Mucosa of rectum (tissue), 2 donors: ENCODE results near the gene CD151.

ENCODE experiments used
- H3K27ac ChIP-seq, 2 donors: one replicate each; pipeline ENCODE4 v1.7.0; 2013; ENCODE audit warnings: inconsistent platforms in 2 of 2, low read depth in 2 of 2, low read length in 2 of 2
- H3K27me3 ChIP-seq, 2 donors: one replicate each; pipeline ENCODE4 v1.7.0; 2013; ENCODE audit warnings: low read length in 2 of 2; ENCODE audit not compliant: control insufficient read depth in 2 of 2, insufficient read depth in 2 of 2
- H3K36me3 ChIP-seq, 2 donors: one replicate each; pipeline ENCODE4 v1.7.0; 2013; ENCODE audit warnings: low read length in 2 of 2; ENCODE audit not compliant: control insufficient read depth in 2 of 2, insufficient read depth in 2 of 2
- H3K4me1 ChIP-seq, 2 donors: one replicate each; pipeline ENCODE4 v1.7.0; 2013; ENCODE audit warnings: low read length in 2 of 2, mild to moderate bottlenecking in 1 of 2; ENCODE audit not compliant: control insufficient read depth in 2 of 2, insufficient read depth in 2 of 2
- H3K4me3 ChIP-seq, 2 donors: one replicate each; pipeline ENCODE4 v1.7.0; 2013; ENCODE audit warnings: low read length in 2 of 2
- H3K9ac ChIP-seq, 2 donors: one replicate each; pipeline ENCODE4 v1.7.0; 2013; ENCODE audit warnings: low read length in 2 of 2, low read depth in 1 of 2, mild to moderate bottlenecking in 1 of 2
- H3K9me3 ChIP-seq, 2 donors: one replicate each; pipeline ENCODE4 v1.7.0; 2013; ENCODE audit warnings: low read length in 2 of 2; ENCODE audit not compliant: control insufficient read depth in 2 of 2
- donor health status: healthy.
- donor health status: Normal muscosa, but diverticular disease.

The CD151 gene

DNA sequence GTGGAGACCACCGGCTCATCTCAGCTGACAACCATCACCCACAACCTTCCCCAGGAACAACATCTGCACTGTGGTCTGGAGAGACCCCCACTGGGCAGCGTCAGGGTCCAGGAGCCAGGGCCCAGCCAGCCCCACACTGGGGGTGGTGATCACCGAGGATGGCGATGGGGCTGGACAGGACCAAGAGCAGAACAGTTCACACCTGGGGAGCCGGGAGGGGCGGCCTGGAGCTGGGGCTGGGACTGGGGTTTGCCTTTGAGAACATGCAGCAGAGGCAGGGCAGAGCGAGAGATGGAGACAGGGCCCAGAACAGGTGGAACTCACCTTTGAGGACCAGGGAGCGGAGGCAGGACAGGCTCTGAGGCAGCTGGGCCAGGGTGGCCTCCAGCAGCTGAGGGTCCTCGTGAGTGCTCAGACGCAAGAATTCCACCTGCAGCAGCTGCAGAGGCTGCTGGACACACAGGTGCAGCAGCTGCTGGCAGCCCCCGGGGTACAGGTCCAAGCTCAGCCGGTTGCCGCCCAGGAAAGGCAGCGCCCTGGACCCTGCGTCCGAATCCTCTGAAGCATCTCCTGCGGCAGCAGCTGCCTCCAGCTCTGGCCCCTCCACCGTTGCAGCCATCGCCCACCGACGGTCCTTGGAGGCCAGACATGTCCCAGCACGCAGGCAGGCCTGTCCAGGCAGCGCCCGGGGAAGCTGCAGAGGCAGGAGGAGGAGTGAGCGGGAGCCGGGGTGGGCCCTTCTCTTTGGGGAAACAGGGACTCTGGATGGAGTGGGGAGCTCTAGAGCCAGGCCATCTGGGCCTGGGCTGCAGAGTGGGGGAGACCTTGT lies 28.8 kb upstream of the CD151 start:
- Histone ChIP-seq H3K4me1 (peaks cover 17 to 25% of the 10 kb centered on the region in 2 donors), H3K9ac (peak overlapping the region; percentile 32 to 68), H3K36me3 (peaks cover 0 to 2% of the 10 kb centered on the region in 2 donors), H3K27me3 (no peaks in the 10 kb centered on the region), H3K9me3 (no peaks in the 10 kb centered on the region), H3K4me3 (peak overlapping the region; percentile 52 to 69), H3K27ac (no peak overlapping the region)

DNA sequence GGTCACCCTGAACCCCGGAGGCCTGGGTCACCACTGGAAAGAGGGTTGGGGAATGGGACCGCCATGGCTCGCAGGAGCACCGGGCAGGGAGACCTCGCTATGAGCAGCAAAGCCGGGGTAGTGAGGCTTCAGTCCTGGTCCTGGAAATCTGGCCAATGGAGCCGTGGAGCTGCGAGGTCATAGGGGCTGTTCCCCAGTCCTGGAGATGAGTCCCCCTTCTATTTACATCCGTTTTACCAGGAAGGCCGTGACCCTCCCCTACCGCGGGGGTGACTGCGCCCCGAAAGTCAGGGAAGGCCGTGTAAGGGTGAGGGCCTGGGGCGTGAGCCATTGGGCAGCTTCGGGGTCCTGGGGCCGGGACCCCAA lies 28.2 kb upstream of the CD151 start:
- no peaks in the 10 kb centered on the region for H3K27me3 ChIP-seq
- peak overlapping the region; percentile 52 to 69 for H3K4me3 ChIP-seq
- H3K36me3 ChIP-seq: peaks cover 0 to 2% of the 10 kb centered on the region in 2 donors
- H3K27ac ChIP-seq: peak overlapping the region; percentile 84 to 91
- no peaks in the 10 kb centered on the region for H3K9me3 ChIP-seq
- peaks cover 17 to 26% of the 10 kb centered on the region in 2 donors for H3K4me1 ChIP-seq
- peak overlapping the region; percentile 32 to 68 for H3K9ac ChIP-seq

DNA sequence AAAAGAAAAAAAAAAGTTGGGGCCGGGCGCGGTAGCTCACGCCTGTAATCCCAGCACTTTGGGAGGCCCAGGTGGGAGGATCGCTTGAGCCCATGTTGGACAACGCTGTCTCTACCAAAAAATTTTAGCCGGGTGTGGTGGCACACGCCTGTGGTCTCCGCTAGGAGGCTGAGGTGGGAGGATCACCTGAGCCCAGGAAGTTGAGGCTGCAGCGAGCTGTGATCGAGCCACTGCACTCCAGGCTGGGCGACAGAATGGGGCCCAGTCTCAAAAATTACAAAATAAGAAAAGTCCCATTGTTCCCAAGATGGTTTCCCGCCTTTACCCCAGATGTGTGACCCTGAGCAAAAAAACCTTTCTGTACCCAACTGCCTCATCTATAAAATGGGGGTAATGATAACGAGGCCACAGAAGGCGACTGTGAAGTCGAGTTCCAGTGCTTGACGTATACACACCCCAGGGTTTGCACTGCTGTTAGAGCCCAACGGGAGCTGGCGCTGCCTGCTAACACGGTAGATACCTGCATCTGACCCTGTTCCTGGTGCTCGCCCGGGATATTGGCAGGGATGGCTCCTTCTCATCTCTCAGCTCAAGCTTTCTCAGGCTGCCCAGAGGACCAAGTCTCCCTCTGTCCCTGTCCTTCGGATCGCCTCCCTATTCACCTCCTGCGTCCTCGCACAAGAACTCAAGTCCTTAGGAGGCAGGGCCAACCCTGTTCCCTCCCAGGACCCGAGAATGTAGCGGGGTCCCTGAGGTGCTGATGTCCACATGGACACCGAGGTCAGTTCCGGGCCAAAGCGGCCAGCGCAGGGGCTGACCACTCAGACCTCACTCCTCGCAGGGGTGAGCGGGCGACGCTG lies 24.1 kb upstream of the CD151 start:
- Histone ChIP-seq H3K4me1 (peaks cover 36 to 40% of the 10 kb centered on the region in 2 donors), H3K36me3 (peaks cover 16 to 26% of the 10 kb centered on the region in 2 donors), H3K27me3 (no peaks in the 10 kb centered on the region), H3K4me3 (peak overlapping the region; percentile 94 to 96), H3K9me3 (no peaks in the 10 kb centered on the region), H3K9ac (peak overlapping the region; percentile 97 to 100), H3K27ac (peak overlapping the region; percentile 99)

DNA sequence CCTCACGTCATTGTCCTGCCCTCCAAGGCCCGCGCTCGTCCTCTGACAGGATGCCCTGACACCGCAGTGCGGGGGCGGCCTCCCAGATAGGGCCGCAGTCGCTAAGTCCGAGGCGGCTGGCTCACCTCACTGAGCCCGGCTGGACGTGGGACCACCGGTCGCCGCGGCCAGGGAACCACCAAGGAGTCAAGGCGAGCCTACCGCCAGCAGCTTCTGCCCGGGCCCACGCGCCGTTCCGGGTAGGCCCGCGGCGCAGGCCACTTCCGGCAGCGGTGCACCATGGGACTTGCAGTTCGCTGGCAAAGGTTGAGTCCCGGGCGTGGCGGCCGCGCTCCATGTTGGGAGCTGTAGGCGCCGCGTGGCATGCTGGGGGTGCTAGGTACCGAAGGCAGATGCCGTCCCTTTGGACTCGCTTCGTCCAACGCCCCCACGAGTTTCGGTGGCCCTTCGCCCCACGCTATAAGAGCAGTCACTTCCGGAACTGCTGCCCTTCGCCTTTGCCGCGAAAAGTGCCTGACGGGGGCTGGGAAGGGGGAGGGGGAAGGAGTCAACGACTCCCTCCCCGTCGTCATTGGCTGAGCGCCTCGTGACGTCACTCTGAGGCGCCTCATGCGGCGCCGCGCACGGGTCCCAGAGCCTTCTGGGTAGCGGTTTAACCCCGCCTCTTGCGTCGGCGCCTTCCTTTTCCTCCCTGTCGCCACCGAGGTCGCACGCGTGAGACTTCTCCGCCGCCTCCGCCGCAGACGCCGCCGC lies 23.3 kb upstream of the CD151 start, which contains the start of gene RPLP2:
Gene RPLP2 (plus strand): TSS at position 681 of the 753 bp plus-strand sequence. CDS start 268 bp downstream, outside the sequence.
- H3K4me1 ChIP-seq: peaks cover 30 to 32% of the 10 kb centered on the region in 2 donors
- H3K9ac ChIP-seq: peak within 1 kb of the TSS; percentile 97 to 100
- peak within 1 kb of the TSS; percentile 99 for H3K27ac ChIP-seq
- peak within 1 kb of the TSS; percentile 94 to 96 for H3K4me3 ChIP-seq
- no peaks in the 10 kb centered on the region for H3K27me3 ChIP-seq
- H3K9me3 ChIP-seq: no peaks in the 10 kb centered on the region
- peaks cover 16 to 29% of the 10 kb centered on the region in 2 donors for H3K36me3 ChIP-seq

DNA sequence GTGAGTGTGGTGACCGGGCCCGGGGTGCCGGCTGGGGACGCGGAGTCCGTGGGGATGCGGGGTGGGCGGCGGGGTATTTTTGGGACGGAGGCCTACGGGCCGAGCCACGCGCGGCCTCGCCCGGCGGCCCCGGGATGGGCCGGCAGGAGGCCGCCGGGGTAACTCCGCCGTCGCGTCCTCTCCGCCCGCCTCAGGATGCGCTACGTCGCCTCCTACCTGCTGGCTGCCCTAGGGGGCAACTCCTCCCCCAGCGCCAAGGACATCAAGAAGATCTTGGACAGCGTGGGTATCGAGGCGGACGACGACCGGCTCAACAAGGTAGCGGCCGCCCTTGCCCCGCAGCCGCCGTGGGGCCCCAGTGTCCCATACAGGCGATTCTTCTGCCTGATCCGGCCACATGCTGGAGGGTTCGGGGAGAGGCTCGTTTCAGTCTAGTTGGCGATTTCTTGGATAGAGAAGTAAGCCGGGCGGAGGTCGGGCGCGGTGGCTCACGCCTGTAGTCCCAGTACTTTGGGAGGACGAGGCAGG lies 22.6 kb upstream of the CD151 start:
- Histone ChIP-seq H3K27ac (peak overlapping the region; percentile 99), H3K4me3 (peak overlapping the region; percentile 94 to 96), H3K4me1 (peaks cover 25 to 28% of the 10 kb centered on the region in 2 donors), H3K9ac (peak overlapping the region; percentile 97 to 100), H3K9me3 (no peaks in the 10 kb centered on the region), H3K27me3 (no peaks in the 10 kb centered on the region), H3K36me3 (peaks cover 16 to 29% of the 10 kb centered on the region in 2 donors)

DNA sequence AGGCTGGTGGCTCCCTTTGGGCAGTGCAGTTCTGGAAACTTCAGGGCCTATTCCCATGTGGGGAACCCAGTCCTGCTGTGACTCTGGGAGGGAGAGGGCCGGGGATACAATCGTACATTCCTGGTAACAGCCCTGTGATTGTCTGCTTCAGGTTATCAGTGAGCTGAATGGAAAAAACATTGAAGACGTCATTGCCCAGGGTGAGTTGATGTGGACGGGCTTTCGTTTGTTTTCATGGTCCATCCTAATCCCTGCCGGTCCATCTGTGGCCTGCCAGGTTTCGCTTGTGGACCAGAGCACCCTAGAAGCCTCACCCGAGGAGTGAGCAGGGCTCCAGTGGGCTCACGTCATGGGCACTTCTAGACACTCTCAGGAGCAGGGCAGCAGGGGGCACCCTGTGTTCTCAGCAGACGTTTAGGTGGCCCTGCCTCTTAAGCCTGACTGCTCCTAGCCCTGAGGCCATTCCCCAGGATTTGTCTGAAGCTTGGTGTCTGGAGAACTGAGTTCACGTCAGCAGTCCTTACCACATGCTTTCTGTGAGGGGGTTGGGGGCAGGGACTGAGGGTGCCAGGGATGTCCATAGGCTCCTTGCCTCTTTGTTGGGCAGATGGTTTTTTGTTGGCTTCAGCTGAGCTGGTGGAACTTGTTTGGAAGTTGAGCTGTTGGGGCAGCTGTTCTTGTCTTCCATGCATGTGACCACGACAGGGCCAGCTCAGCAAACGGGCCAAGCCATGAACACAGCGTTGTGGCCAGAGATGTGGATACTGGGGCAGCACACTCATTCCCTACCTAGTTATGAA lies 21.1 kb upstream of the CD151 start:
- Histone ChIP-seq H3K9ac (peak overlapping the region; percentile 97 to 100), H3K27me3 (no peaks in the 10 kb centered on the region), H3K27ac (no peak overlapping the region), H3K4me1 (peaks cover 25% of the 10 kb centered on the region in 2 donors), H3K36me3 (peaks cover 16 to 30% of the 10 kb centered on the region in 2 donors), H3K9me3 (no peaks in the 10 kb centered on the region), H3K4me3 (peak overlapping the region in 1 of 2 donors; percentile 94)

DNA sequence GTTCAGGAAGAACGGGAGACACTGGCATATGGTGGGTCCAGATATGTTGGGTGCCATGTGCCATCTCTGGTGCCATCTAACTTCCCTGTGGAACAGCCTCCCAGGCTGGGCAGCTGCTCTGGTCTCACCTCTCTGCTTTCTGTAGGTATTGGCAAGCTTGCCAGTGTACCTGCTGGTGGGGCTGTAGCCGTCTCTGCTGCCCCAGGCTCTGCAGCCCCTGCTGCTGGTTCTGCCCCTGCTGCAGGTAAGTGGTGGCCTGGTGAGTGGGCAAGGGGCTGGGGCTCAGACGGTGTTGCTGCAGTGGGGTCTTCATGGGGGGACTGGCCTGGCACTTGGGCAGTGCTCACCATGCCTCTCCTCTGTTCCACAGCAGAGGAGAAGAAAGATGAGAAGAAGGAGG lies 20.4 kb upstream of the CD151 start:
- H3K9ac ChIP-seq: no peak overlapping the region
- H3K4me3 ChIP-seq: no peak overlapping the region
- H3K4me1 ChIP-seq: peaks cover 25% of the 10 kb centered on the region in 2 donors

DNA sequence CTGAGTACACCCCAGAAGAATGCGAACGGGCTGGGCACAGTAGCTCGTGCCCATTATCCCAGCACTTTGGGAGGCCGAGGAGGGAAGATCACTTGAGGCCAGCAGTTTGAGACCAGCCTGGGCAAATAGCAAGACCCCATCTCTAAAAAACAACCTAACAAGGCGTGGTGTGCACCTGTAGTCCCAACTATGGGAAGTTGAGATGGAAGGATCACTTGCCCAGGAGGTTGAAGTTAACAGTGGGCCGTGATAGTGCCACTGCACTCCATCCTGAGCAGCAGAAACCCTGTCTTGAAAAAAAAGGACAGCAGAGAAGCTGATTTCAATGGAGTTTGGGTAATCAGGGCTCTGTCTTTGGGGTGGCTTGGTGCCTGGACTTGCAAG lies 19.7 kb upstream of the CD151 start:
- Histone ChIP-seq H3K36me3 (peaks cover 16 to 30% of the 10 kb centered on the region in 2 donors), H3K9me3 (no peaks in the 10 kb centered on the region), H3K27me3 (no peaks in the 10 kb centered on the region), H3K4me1 (peaks cover 25% of the 10 kb centered on the region in 2 donors), H3K27ac (no peak overlapping the region), H3K9ac (no peak overlapping the region), H3K4me3 (no peak overlapping the region)

More for the DNA sequence above, 20.4 kb upstream of the CD151 start:
- H3K9me3 ChIP-seq: no peaks in the 10 kb centered on the region
- H3K36me3 ChIP-seq: peaks cover 16 to 30% of the 10 kb centered on the region in 2 donors
- no peak overlapping the region for H3K27ac ChIP-seq
- H3K27me3 ChIP-seq: no peaks in the 10 kb centered on the region
